Stimulated activated naive CD8-positive, alpha-beta T cell treated with anti-CD3 and anti-CD28 coated beads, Interleukin-15, amount 100 ng/mL, for 72 hours (primary cell): ENCODE measurements around the gene TLK1.
A peak's percentile ranks its signal among the peaks of the same experiment; 100 is the strongest.

Experiments
- ATAC-seq: fragments of 150-1000 bp; cut with Tn5 transposase; 2 replicates; pipeline ENCODE4 v1.10.0; 2021; ENCODE audit warnings: mild to moderate bottlenecking, moderate library complexity
- DNase-seq, 2 donors: peaks; one replicate each; pipeline ENCODE4 v3.0.0; 2021 to 2022
- H3K27ac Mint-ChIP-seq, 2 donors: one replicate each; pipeline ENCODE4 v1.8.0; 2022; ENCODE audit warnings: mild to moderate bottlenecking in 2 of 2, mixed read lengths in 2 of 2, moderate library complexity in 2 of 2
- H3K27me3 Mint-ChIP-seq: one replicate; pipeline ENCODE4 v1.8.0; 2022; ENCODE audit warnings: mixed read lengths
- H3K4me1 Mint-ChIP-seq: one replicate; pipeline ENCODE4 v1.8.0; 2022; ENCODE audit warnings: mild to moderate bottlenecking, mixed read lengths
- H3K4me3 Mint-ChIP-seq, 2 donors: one replicate each; pipeline ENCODE4 v1.8.0; 2022; ENCODE audit warnings: mild to moderate bottlenecking in 2 of 2, mixed read lengths in 2 of 2, moderate library complexity in 1 of 2
- H3K9me3 Mint-ChIP-seq, 2 donors: one replicate each; pipeline ENCODE4 v1.8.0; 2022; ENCODE audit warnings: mixed read lengths in 2 of 2

TLK1 gene

GRCh38 chr2:170986566-170987258 is 174.0 kb downstream of the TLK1 start:
- H3K27me3 Mint-ChIP-seq, result peaks cover 5% of the 10 kb centered on the region
- no peak overlapping the region for H3K4me3 Mint-ChIP-seq
- H3K4me1 Mint-ChIP-seq, result no peaks in the 10 kb centered on the region
- peak overlapping the region in 1 of 2 donors; percentile 60 for H3K27ac Mint-ChIP-seq
- no peak for DNase-seq
- H3K9me3 Mint-ChIP-seq, result no peaks in the 10 kb centered on the region
- no peak for ATAC-seq

GRCh38 chr2:170985407-170985806 is 175.3 kb downstream of the TLK1 start:
- DNase-seq (no peak), ATAC-seq (no peak)
- Mint-ChIP-seq H3K4me3 (no peak overlapping the region), H3K27me3 (peaks cover 16% of the 10 kb centered on the region), H3K4me1 (no peaks in the 10 kb centered on the region), H3K9me3 (no peaks in the 10 kb centered on the region), H3K27ac (no peak overlapping the region)

- peak overlapping the region in 1 of 2 donors; percentile 3 for H3K27ac Mint-ChIP-seq
These were observed 176.6 kb downstream of the TLK1 start for GRCh38 chr2:170984079-170984478.

GRCh38 chr2:170975943-170976270 is 184.8 kb downstream of the TLK1 start:
- ATAC-seq (no peak), DNase-seq (no peak)
- H3K27ac Mint-ChIP-seq, result no peak overlapping the region
- no peaks in the 10 kb centered on the region for H3K9me3 Mint-ChIP-seq
- peaks cover 29% of the 10 kb centered on the region for H3K27me3 Mint-ChIP-seq
- H3K4me1 Mint-ChIP-seq, result peaks cover 19% of the 10 kb centered on the region
- H3K4me3 Mint-ChIP-seq, result no peak overlapping the region

More at GRCh38 chr2:170984079-170984478, 176.6 kb downstream of the TLK1 start:
- H3K9me3 Mint-ChIP-seq, result no peaks in the 10 kb centered on the region
- no peak for ATAC-seq
- peaks cover 21% of the 10 kb centered on the region for H3K27me3 Mint-ChIP-seq
- no peak overlapping the region for H3K4me3 Mint-ChIP-seq
- no peaks in the 10 kb centered on the region for H3K4me1 Mint-ChIP-seq
- DNase-seq, result no peak

GRCh38 chr2:170975127-170975942 is 185.4 kb downstream of the TLK1 start:
- H3K4me1 Mint-ChIP-seq, result peaks cover 19% of the 10 kb centered on the region
- ATAC-seq (no peak), DNase-seq (no peak)
- H3K9me3 Mint-ChIP-seq, result no peaks in the 10 kb centered on the region
- peak overlapping the region in 1 of 2 donors; percentile 16 for H3K4me3 Mint-ChIP-seq
- H3K27me3 Mint-ChIP-seq, result peaks cover 25% of the 10 kb centered on the region
- peak overlapping the region in 1 of 2 donors; percentile 53 for H3K27ac Mint-ChIP-seq

GRCh38 chr2:170974304-170974993 is 186.2 kb downstream of the TLK1 start:
- DNase-seq (no peak), ATAC-seq (no peak)
- no peaks in the 10 kb centered on the region for H3K9me3 Mint-ChIP-seq
- peaks cover 25% of the 10 kb centered on the region for H3K27me3 Mint-ChIP-seq
- H3K27ac Mint-ChIP-seq, result peak overlapping the region; percentile 14 to 30
- peak overlapping the region; percentile 65 to 84 for H3K4me3 Mint-ChIP-seq
- H3K4me1 Mint-ChIP-seq, result peaks cover 19% of the 10 kb centered on the region

- Mint-ChIP-seq H3K27me3 (peaks cover 17% of the 10 kb centered on the region), H3K27ac (peak overlapping the region; percentile 78 to 88), H3K4me3 (peak overlapping the region; percentile 79 to 84), H3K9me3 (no peaks in the 10 kb centered on the region), H3K4me1 (peaks cover 23% of the 10 kb centered on the region)
- DNase-seq (peak; percentile 87 to 88), ATAC-seq (peak; percentile 94)
These were observed 187.0 kb downstream of the TLK1 start for GRCh38 chr2:170973492-170974303.

GRCh38 chr2:170973225-170973491 is 187.5 kb downstream of the TLK1 start:
- Mint-ChIP-seq H3K9me3 (no peaks in the 10 kb centered on the region), H3K4me3 (peak overlapping the region; percentile 79 to 84), H3K27me3 (peaks cover 17% of the 10 kb centered on the region), H3K4me1 (peaks cover 26% of the 10 kb centered on the region), H3K27ac (peak overlapping the region in 1 of 2 donors; percentile 72)
- DNase-seq (no peak), ATAC-seq (no peak)

GRCh38 chr2:170972296-170973224 is 188.1 kb downstream of the TLK1 start:
- peak; percentile 2 for ATAC-seq
- peaks cover 26% of the 10 kb centered on the region for H3K4me1 Mint-ChIP-seq
- DNase-seq, result no peak
- peak overlapping the region; percentile 79 to 84 for H3K4me3 Mint-ChIP-seq
- no peaks in the 10 kb centered on the region for H3K9me3 Mint-ChIP-seq
- peaks cover 17% of the 10 kb centered on the region for H3K27me3 Mint-ChIP-seq
- H3K27ac Mint-ChIP-seq, result peak overlapping the region; percentile 72 to 80

- Mint-ChIP-seq H3K27me3 (peaks cover 17% of the 10 kb centered on the region), H3K27ac (peak overlapping the region in 1 of 2 donors; percentile 74), H3K9me3 (no peaks in the 10 kb centered on the region), H3K4me3 (no peak overlapping the region), H3K4me1 (peaks cover 26% of the 10 kb centered on the region)
- ATAC-seq (no peak), DNase-seq (no peak)
These were observed 189.6 kb downstream of the TLK1 start for GRCh38 chr2:170971071-170971470.

GRCh38 chr2:170969872-170970496 is 190.7 kb downstream of the TLK1 start:
- H3K27me3 Mint-ChIP-seq, result peaks cover 12% of the 10 kb centered on the region
- H3K9me3 Mint-ChIP-seq, result no peaks in the 10 kb centered on the region
- H3K4me1 Mint-ChIP-seq, result peaks cover 26% of the 10 kb centered on the region
- H3K4me3 Mint-ChIP-seq, result no peak overlapping the region
- no peak for ATAC-seq
- DNase-seq, result no peak
- H3K27ac Mint-ChIP-seq, result no peak overlapping the region

GRCh38 chr2:170969030-170969429 is 191.7 kb downstream of the TLK1 start:
- ATAC-seq, result no peak
- Mint-ChIP-seq H3K9me3 (no peaks in the 10 kb centered on the region), H3K4me1 (peaks cover 22% of the 10 kb centered on the region), H3K4me3 (no peak overlapping the region), H3K27me3 (peaks cover 3% of the 10 kb centered on the region), H3K27ac (no peak overlapping the region)
- DNase-seq, result no peak

GRCh38 chr2:170968205-170969003 is 192.3 kb downstream of the TLK1 start:
- no peaks in the 10 kb centered on the region for H3K27me3 Mint-ChIP-seq
- peaks cover 18% of the 10 kb centered on the region for H3K4me1 Mint-ChIP-seq
- H3K27ac Mint-ChIP-seq, result peak overlapping the region; percentile 73 to 93
- DNase-seq (no peak), ATAC-seq (no peak)
- no peaks in the 10 kb centered on the region for H3K9me3 Mint-ChIP-seq
- no peak overlapping the region for H3K4me3 Mint-ChIP-seq
